Skeletal muscle cell (primary cell): Measurements from ENCODE around the gene ARNT2.
A peak's percentile ranks its signal among the peaks of the same experiment; 100 is the strongest.

ENCODE experiments used
- DNase-seq: peaks from one replicate; pipeline ENCODE4 v3.0.0-alpha.2; 2010; ENCODE audit warnings: low read depth
- H3K4me3 ChIP-seq: 2 replicates; pipeline ENCODE4 v1.5.1; 2011; ENCODE audit warnings: low read depth, mild to moderate bottlenecking, control low read depth, low read length, moderate library complexity

ARNT2 gene

GRCh38 chr15:80480171-80480811 lies 76.1 kb downstream of the ARNT2 start:
- H3K4me3 ChIP-seq: no peak overlapping the region
- no peak for DNase-seq

- no peak overlapping the region for H3K4me3 ChIP-seq
- peak; percentile 91 for DNase-seq
These were observed 76.7 kb downstream of the ARNT2 start for GRCh38 chr15:80480909-80481308.

- H3K4me3 ChIP-seq: no peak overlapping the region
- no peak for DNase-seq
These were observed 78.5 kb downstream of the ARNT2 start for GRCh38 chr15:80482696-80483095.

GRCh38 chr15:80483725-80484161 lies 79.6 kb downstream of the ARNT2 start:
- no peak overlapping the region for H3K4me3 ChIP-seq
- DNase-seq: no peak

- no peak for DNase-seq
- H3K4me3 ChIP-seq: no peak overlapping the region
These were observed 80.2 kb downstream of the ARNT2 start for GRCh38 chr15:80484333-80484864.

- no peak for DNase-seq
- no peak overlapping the region for H3K4me3 ChIP-seq
These were observed 81.4 kb downstream of the ARNT2 start for GRCh38 chr15:80485370-80486164.

GRCh38 chr15:80487839-80488390 lies 83.7 kb downstream of the ARNT2 start:
- H3K4me3 ChIP-seq: no peak overlapping the region
- DNase-seq: no peak

- DNase-seq: peak; percentile 72
- H3K4me3 ChIP-seq: no peak overlapping the region
These were observed 84.9 kb downstream of the ARNT2 start for GRCh38 chr15:80489030-80489594.

- DNase-seq: no peak
- H3K4me3 ChIP-seq: no peak overlapping the region
These were observed 86.3 kb downstream of the ARNT2 start for GRCh38 chr15:80490431-80490990.

GRCh38 chr15:80491163-80491847 lies 87.1 kb downstream of the ARNT2 start:
- DNase-seq: no peak
- H3K4me3 ChIP-seq: no peak overlapping the region

GRCh38 chr15:80492409-80492808 lies 88.2 kb downstream of the ARNT2 start:
- no peak for DNase-seq

GRCh38 chr15:80492874-80493273 lies 88.7 kb downstream of the ARNT2 start:
- DNase-seq: no peak
- no peak overlapping the region for H3K4me3 ChIP-seq

More at GRCh38 chr15:80492409-80492808, 88.2 kb downstream of the ARNT2 start:
- no peak overlapping the region for H3K4me3 ChIP-seq

GRCh38 chr15:80494351-80494751 lies 90.2 kb downstream of the ARNT2 start:
- no peak for DNase-seq
- H3K4me3 ChIP-seq: no peak overlapping the region

GRCh38 chr15:80494756-80495155 lies 90.6 kb downstream of the ARNT2 start:
- H3K4me3 ChIP-seq: no peak overlapping the region
- DNase-seq: no peak

- no peak for DNase-seq
- H3K4me3 ChIP-seq: no peak overlapping the region
These were observed 91.3 kb downstream of the ARNT2 start for GRCh38 chr15:80495401-80495942.

GRCh38 chr15:80496096-80496495 lies 91.9 kb downstream of the ARNT2 start:
- DNase-seq: no peak
- H3K4me3 ChIP-seq: no peak overlapping the region

- H3K4me3 ChIP-seq: no peak overlapping the region
- DNase-seq: no peak
These were observed 93.0 kb downstream of the ARNT2 start for GRCh38 chr15:80497221-80497620.

- DNase-seq: no peak
These were observed 94.5 kb downstream of the ARNT2 start for GRCh38 chr15:80498652-80499051.

GRCh38 chr15:80500021-80500420 lies 95.8 kb downstream of the ARNT2 start:
- no peak overlapping the region for H3K4me3 ChIP-seq
- DNase-seq: no peak

More at GRCh38 chr15:80498652-80499051, 94.5 kb downstream of the ARNT2 start:
- no peak overlapping the region for H3K4me3 ChIP-seq
